ENCODE results near the gene ZCCHC7. TPM values are rescaled to one million over a fixed set of nuclear protein-coding genes. Genes with fewer than 3 reads are reported as not detected.

Gene ZCCHC7
- polyA plus RNA-seq, 2 of the 4 experiments (the other 2 are of a cell fraction): 15.7 to 30.0 TPM

GRCh38 chr9:37292896-37293295 is 172.5 kb downstream of the ZCCHC7 start:
- Histone ChIP-seq H3K4me3 (no peak overlapping the region), H3K27ac (peak overlapping the region; percentile 49 to 77; a peak in 4 of 6 replicates), H3K4me1 (peaks cover 44% of the 10 kb centered on the region), H3K9me3 (no peaks in the 10 kb centered on the region), H3K4me2 (peak overlapping the region; percentile 33; the same call in 2 of the 3 replicates)
- TF ChIP-seq PHF8 (IDR thresholded peaks at IDR 0.05; ENCODE audit: borderline replicate concordance, low read depth) (no peak), MAZ (IDR thresholded peaks at IDR 0.05; ENCODE audit: borderline replicate concordance, low read depth, low read length) (no peak), MAFK (IDR thresholded peaks at IDR 0.05; ENCODE audit: partially characterized antibody) (no peak), EHF (CRISPR knock-in tag; IDR thresholded peaks at IDR 0.05) (no peak), FOSB (CRISPR knock-in tag; IDR thresholded peaks at IDR 0.05) (no peak), CHD2 (IDR thresholded peaks at IDR 0.05; ENCODE audit: low read length, partially characterized antibody) (no peak), JUNB (IDR thresholded peaks at IDR 0.05) (no peak), ZNF302 (CRISPR knock-in tag; IDR thresholded peaks at IDR 0.05) (no peak), RNF2 (IDR thresholded peaks at IDR 0.05; ENCODE audit: borderline replicate concordance, low read depth) (no peak), JUN (IDR thresholded peaks at IDR 0.05) (no peak), HOXA7 (CRISPR knock-in tag; IDR thresholded peaks at IDR 0.05) (no peak), HOXB5 (CRISPR knock-in tag; IDR thresholded peaks at IDR 0.05) (no peak), E2F6 (IDR thresholded peaks at IDR 0.05; ENCODE audit: borderline replicate concordance, low read depth) (no peak), USF2 (IDR thresholded peaks at IDR 0.05) (no peak), HOXB13 (CRISPR knock-in tag; IDR thresholded peaks at IDR 0.05; ENCODE audit: low read depth) (no peak), POLR2A (IDR thresholded peaks at IDR 0.05; ENCODE audit: low read length) (no peak), ZSCAN20 (CRISPR knock-in tag; IDR thresholded peaks at IDR 0.05) (no peak)
- DNase-seq (ENCODE audit: low read depth in 1 of 2, low spot score in 1 of 2): no peak
- ChIA-PET POLR2A (no interaction called here), CTCF (no interaction called here)
- no peak for ATAC-seq
- no peak for FAIRE-seq

- DNase-seq (ENCODE audit: low read depth in 1 of 2, low spot score in 1 of 2) (no peak), ATAC-seq (no peak), FAIRE-seq (no peak)
- 55% methylated on average over 3 of the region's 3 CpGs for WGBS (ENCODE audit: missing lambda C conversion rate)
- CTCF ChIA-PET: no interaction called here
- peak overlapping the region; percentile 67 to 77; a peak in 4 of 6 replicates for H3K27ac ChIP-seq
- H3K4me2 ChIP-seq: peak overlapping the region; percentile 33
- TF ChIP-seq BCL3 (IDR thresholded peaks at IDR 0.05): no peak
- TF ChIP-seq NFE2L2 (conservative IDR thresholded peaks at IDR 0.05; ENCODE audit: low read length): no peak
- TF ChIP-seq JUNB (IDR thresholded peaks at IDR 0.05): no peak
- TF ChIP-seq PBX3 (IDR thresholded peaks at IDR 0.05): no peak
- TF ChIP-seq FOSB (CRISPR knock-in tag; IDR thresholded peaks at IDR 0.05): no peak
- TF ChIP-seq FOSL2 (IDR thresholded peaks at IDR 0.05): no peak
- TF ChIP-seq FOSL2 (CRISPR knock-in tag; IDR thresholded peaks at IDR 0.05): no peak
- no peak for TF ChIP-seq HES2 (IDR thresholded peaks at IDR 0.05)
- no peak for TF ChIP-seq CBX2 (IDR thresholded peaks at IDR 0.05; ENCODE audit: borderline replicate concordance, low read depth)
- TF ChIP-seq POLR2A (IDR thresholded peaks at IDR 0.05; ENCODE audit: low read length): no peak
- TF ChIP-seq NPAS2 (CRISPR knock-in tag; IDR thresholded peaks at IDR 0.05; ENCODE audit: borderline replicate concordance): no peak
- no peak for TF ChIP-seq ZSCAN20 (CRISPR knock-in tag; IDR thresholded peaks at IDR 0.05)
- no peak for TF ChIP-seq HOXB13 (CRISPR knock-in tag; IDR thresholded peaks at IDR 0.05; ENCODE audit: low read depth)
- no peak for TF ChIP-seq EP300 (IDR thresholded peaks at IDR 0.05)
- TF ChIP-seq SREBF2 (IDR thresholded peaks at IDR 0.05): no peak
- TF ChIP-seq HDAC2 (IDR thresholded peaks at IDR 0.05): no peak
- no peak for TF ChIP-seq ZNF302 (CRISPR knock-in tag; IDR thresholded peaks at IDR 0.05)
- TF ChIP-seq ZC3H11A (IDR thresholded peaks at IDR 0.05): no peak
- TF ChIP-seq HMGXB4 (CRISPR knock-in tag; IDR thresholded peaks at IDR 0.05; ENCODE audit: borderline replicate concordance): no peak
- no peak for TF ChIP-seq CEBPB (IDR thresholded peaks at IDR 0.05)
- peaks cover 44% of the 10 kb centered on the region for H3K4me1 ChIP-seq
- POLR2A ChIA-PET: no interaction called here
- no peak overlapping the region for H3K4me3 ChIP-seq
- H3K9me3 ChIP-seq: no peaks in the 10 kb centered on the region
Measured at GRCh38 chr9:37293664-37294524, 173.5 kb downstream of the ZCCHC7 start.
